HG03442 (cell line): ENCODE results near the gene KSR1.
"Not testable (repeated sequence)": the region's sequence is repeated elsewhere in the genome, so short reads cannot be mapped to it uniquely, and the experiment has no call there.

Source experiments
- ATAC-seq: cut with Tn5 transposase; IDR thresholded peaks from one replicate; pipeline ENCODE4 v1.9.1; 2021; ENCODE audit warnings: mild to moderate bottlenecking, moderate library complexity; ENCODE audit not compliant: unreplicated experiment

Gene KSR1

GRCh38 chr17:27651411-27652345 lies 195.4 kb downstream of the KSR1 start:
- ATAC-seq = no peak

- not testable (repeated sequence) for ATAC-seq
These were observed 197.3 kb downstream of the KSR1 start for GRCh38 chr17:27653449-27653971.

- peak; percentile 8 for ATAC-seq
These were observed 197.9 kb downstream of the KSR1 start for GRCh38 chr17:27654136-27654535.

GRCh38 chr17:27654654-27655524 lies 198.6 kb downstream of the KSR1 start:
- peak; percentile 65 for ATAC-seq

- ATAC-seq = not testable (repeated sequence)
These were observed 199.4 kb downstream of the KSR1 start for GRCh38 chr17:27655525-27656111.

GRCh38 chr17:27656620-27657019 lies 200.4 kb downstream of the KSR1 start:
- not testable (repeated sequence) for ATAC-seq

GRCh38 chr17:27657620-27658019 lies 201.4 kb downstream of the KSR1 start:
- ATAC-seq = no peak

- no peak for ATAC-seq
These were observed 203.4 kb downstream of the KSR1 start for GRCh38 chr17:27659683-27660082.

- no peak for ATAC-seq
These were observed 204.2 kb downstream of the KSR1 start for GRCh38 chr17:27660436-27660835.

GRCh38 chr17:27663936-27664605 lies 207.8 kb downstream of the KSR1 start:
- no peak for ATAC-seq

GRCh38 chr17:27664606-27664965 lies 208.3 kb downstream of the KSR1 start:
- no peak for ATAC-seq

- ATAC-seq = no peak
These were observed 209.3 kb downstream of the KSR1 start for GRCh38 chr17:27665549-27665948.

- ATAC-seq = not testable (repeated sequence)
These were observed 210.0 kb downstream of the KSR1 start for GRCh38 chr17:27666270-27666669.

- ATAC-seq = no peak
These were observed 210.7 kb downstream of the KSR1 start for GRCh38 chr17:27666831-27667560.

GRCh38 chr17:27667656-27668487 lies 211.6 kb downstream of the KSR1 start:
- no peak for ATAC-seq

GRCh38 chr17:27668488-27668823 lies 212.2 kb downstream of the KSR1 start:
- ATAC-seq = no peak

- no peak for ATAC-seq
These were observed 212.9 kb downstream of the KSR1 start for GRCh38 chr17:27669136-27669535.

- no peak for ATAC-seq
These were observed 213.6 kb downstream of the KSR1 start for GRCh38 chr17:27669850-27670249.
